Vagina (tissue), 2 donors: Measurements from ENCODE around the gene P3R3URF. TPM values are rescaled to one million over a fixed set of nuclear protein-coding genes. Genes with fewer than 3 reads are reported as not detected.
A peak's percentile ranks its signal among the peaks of the same experiment; 100 is the strongest.

ENCODE experiments used
- DNase-seq, 2 donors: peaks; one replicate each; pipeline ENCODE4 v3.0.0-alpha.2; 2017; ENCODE audit errors: extremely low spot score in 2 of 2
- H3K27ac ChIP-seq: fragments of 200-600 bp; sonication (generic); one replicate; pipeline ENCODE4 v1.5.1; 2019
- H3K27me3 ChIP-seq: fragments of 200-600 bp; sonication (generic); one replicate; pipeline ENCODE4 v1.5.1; 2019
- H3K36me3 ChIP-seq, 2 donors: fragments of 200-600 bp; sonication (generic); one replicate each; pipeline ENCODE4 v1.5.1; 2017 to 2019
- H3K4me1 ChIP-seq: fragments of 200-600 bp; sonication (generic); one replicate; pipeline ENCODE4 v1.5.1; 2019
- H3K4me3 ChIP-seq, 2 donors: fragments of 200-600 bp; sonication (generic); 1 replicate in 1 of 2; 2 replicates in 1 of 2; pipeline ENCODE4 v1.5.1; 2016 to 2019
- H3K9me3 ChIP-seq: fragments of 200-600 bp; sonication (generic); one replicate; pipeline ENCODE4 v1.5.1; 2019
- CTCF ChIP-seq, 3 experiments: fragments of 450-650 bp in 2 of 3; fragments of 200-600 bp in 1 of 3; sonication (generic) in 1 of 3; IDR thresholded peaks; one replicate each; pipeline ENCODE4 v1.5.1; 2017 to 2019; ENCODE audit warnings: antibody characterized with exemption in 3 of 3, mild to moderate bottlenecking in 2 of 3, moderate library complexity in 2 of 3
- POLR2A ChIP-seq, 2 donors: fragments of 450-650 bp; IDR thresholded peaks; one replicate each; pipeline ENCODE4 v1.6.1; 2017; ENCODE audit warnings: antibody characterized with exemption in 2 of 2, mild to moderate bottlenecking in 2 of 2, moderate library complexity in 2 of 2
- POLR2AphosphoS5 ChIP-seq, 2 donors: sonication (generic); formaldehyde crosslinking; IDR thresholded peaks; one replicate each; pipeline ENCODE4 v1.9.0; 2017; ENCODE audit warnings: antibody characterized with exemption in 2 of 2, mild to moderate bottlenecking in 2 of 2, low read depth in 1 of 2; ENCODE audit not compliant: insufficient read depth in 1 of 2
- intact Hi-C: fragments of 100-400 bp; cut with DNase I; formaldehyde crosslinking; loops from one replicate; pipeline ENCODE4 v1.15.1; 2023
- total RNA-seq: library from RNA; depleted of rRNA; stranded (reverse); fragments of >200 nt; gene quantifications from one replicate; pipeline ENCODE4 v1.2.3, GENCODE V29; 2016

P3R3URF gene
- total RNA-seq, 1 donor from 2014 or later, result not detected

DNA sequence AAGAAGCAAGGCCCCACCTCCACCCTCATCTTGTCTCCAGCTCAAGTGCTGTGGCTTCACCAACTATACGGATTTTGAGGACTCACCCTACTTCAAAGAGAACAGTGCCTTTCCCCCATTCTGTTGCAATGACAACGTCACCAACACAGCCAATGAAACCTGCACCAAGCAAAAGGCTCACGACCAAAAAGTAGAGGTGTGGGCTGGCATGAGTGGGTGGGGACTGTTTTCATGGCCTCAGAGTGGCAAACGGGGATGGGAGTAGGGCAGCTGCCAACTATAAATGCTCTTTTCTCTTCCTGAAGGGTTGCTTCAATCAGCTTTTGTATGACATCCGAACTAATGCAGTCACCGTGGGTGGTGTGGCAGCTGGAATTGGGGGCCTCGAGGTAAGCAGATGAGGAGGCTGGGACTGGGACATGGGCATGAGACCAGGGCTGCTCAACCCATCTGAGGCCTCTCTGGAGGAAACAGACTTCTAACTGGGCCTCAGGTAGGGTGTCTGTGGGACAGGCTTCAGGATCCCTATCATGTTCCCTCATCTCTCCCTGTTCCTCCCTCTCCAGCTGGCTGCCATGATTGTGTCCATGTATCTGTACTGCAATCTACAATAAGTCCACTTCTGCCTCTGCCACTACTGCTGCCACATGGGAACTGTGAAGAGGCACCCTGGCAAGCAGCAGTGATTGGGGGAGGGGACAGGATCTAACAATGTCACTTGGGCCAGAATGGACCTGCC is 8.8 kb upstream of the P3R3URF start:
- Histone ChIP-seq H3K27ac (peak overlapping the region; percentile 78), H3K4me1 (peaks cover 72% of the 10 kb centered on the region), H3K36me3 (no peaks in the 10 kb centered on the region), H3K27me3 (no peaks in the 10 kb centered on the region), H3K4me3 (no peak overlapping the region), H3K9me3 (no peaks in the 10 kb centered on the region)
- no peak for DNase-seq
- intact Hi-C loops, result no loop called here
- no peak for TF ChIP-seq POLR2AphosphoS5 (IDR thresholded peaks at IDR 0.05; ENCODE audit: insufficient read depth in 1 of 2, low read depth in 1 of 2)
- no peak for TF ChIP-seq CTCF (IDR thresholded peaks at IDR 0.05)
- TF ChIP-seq POLR2A (IDR thresholded peaks at IDR 0.05), result no peak

DNA sequence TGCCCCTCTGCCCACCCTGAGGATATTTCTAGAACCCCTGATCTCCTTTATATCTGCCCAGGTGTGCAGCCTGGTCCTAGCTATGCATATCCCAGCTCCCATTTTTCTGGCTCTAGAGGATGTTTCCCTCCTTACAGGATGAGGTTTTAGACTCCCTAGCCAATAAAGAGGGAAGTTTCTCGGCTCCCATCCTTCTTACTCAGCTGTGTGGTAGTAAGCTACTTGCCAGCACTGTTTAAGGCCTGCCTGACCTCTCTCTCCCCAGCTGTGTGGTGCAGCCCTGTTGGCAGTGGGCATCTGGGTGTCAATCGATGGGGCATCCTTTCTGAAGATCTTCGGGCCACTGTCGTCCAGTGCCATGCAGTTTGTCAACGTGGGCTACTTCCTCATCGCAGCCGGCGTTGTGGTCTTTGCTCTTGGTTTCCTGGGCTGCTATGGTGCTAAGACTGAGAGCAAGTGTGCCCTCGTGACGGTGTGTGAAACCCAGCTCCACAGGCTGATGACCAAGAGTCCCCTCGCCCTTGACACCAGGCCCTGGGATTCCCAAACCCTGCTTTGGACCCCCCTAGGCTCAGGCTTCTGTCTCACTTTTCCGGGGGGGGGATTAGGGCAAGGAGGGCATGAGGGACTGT is 7.8 kb upstream of the P3R3URF start:
- peaks cover 69% of the 10 kb centered on the region for H3K4me1 ChIP-seq
- TF ChIP-seq POLR2AphosphoS5 (IDR thresholded peaks at IDR 0.05; ENCODE audit: insufficient read depth in 1 of 2, low read depth in 1 of 2) (no peak), POLR2A (IDR thresholded peaks at IDR 0.05) (no peak), CTCF (IDR thresholded peaks at IDR 0.05) (no peak)
- no peak for DNase-seq
- H3K27ac ChIP-seq, result peak overlapping the region; percentile 78
- H3K4me3 ChIP-seq, result no peak overlapping the region
- intact Hi-C loops, result no loop called here
- no peaks in the 10 kb centered on the region for H3K36me3 ChIP-seq
- no peaks in the 10 kb centered on the region for H3K9me3 ChIP-seq
- no peaks in the 10 kb centered on the region for H3K27me3 ChIP-seq

DNA sequence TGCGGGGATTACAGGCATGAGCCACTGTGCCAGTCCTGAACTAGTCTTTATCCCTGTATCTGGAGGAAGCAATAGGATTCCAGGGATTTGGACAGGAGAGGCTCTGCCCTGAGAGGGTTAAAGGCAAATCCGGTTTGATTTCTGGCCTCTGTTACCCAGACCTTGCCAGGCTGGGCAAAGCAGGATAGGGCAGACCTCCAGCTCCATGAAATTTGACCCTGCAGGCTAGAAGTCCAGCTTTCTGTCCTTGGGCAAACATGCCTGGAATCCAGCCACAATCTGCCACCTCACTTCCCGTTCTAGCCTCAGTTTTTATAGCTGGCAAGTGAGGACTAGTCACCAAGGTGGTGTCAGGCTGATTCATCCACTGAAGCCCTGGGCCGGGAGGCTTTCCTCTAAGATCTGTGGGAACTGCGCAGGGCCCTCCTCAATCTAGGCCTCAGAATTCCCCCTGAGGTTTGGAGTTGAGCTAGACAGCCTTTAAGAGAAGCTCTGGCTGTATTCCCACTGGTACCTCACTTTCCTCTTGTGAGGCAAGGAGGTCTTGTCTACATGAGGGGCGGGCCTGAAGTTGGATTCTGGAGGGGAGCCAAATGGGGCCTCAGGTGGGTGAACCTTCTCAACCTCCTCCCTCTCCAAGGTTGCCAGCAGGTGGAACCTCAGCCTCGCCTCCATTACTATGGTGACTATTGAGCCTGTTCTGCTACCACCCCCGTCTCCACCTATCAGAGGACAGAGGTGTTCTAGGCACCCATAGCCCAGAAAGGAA is 7.0 kb upstream of the P3R3URF start:
- Histone ChIP-seq H3K4me3 (no peak overlapping the region), H3K36me3 (no peaks in the 10 kb centered on the region), H3K27me3 (no peaks in the 10 kb centered on the region), H3K4me1 (peaks cover 62% of the 10 kb centered on the region), H3K27ac (peak overlapping the region; percentile 78), H3K9me3 (no peaks in the 10 kb centered on the region)
- TF ChIP-seq CTCF (IDR thresholded peaks at IDR 0.05) (no peak), POLR2A (IDR thresholded peaks at IDR 0.05) (no peak), POLR2AphosphoS5 (IDR thresholded peaks at IDR 0.05; ENCODE audit: insufficient read depth in 1 of 2, low read depth in 1 of 2) (peak; percentile 36 to 83)
- DNase-seq, result no peak
- intact Hi-C loops, result no loop called here

GRCh38 chr1:46181343-46182260 is 5.3 kb upstream of the P3R3URF start:
- H3K9me3 ChIP-seq, result no peaks in the 10 kb centered on the region
- H3K4me1 ChIP-seq, result peaks cover 61% of the 10 kb centered on the region
- H3K27me3 ChIP-seq, result no peaks in the 10 kb centered on the region
- no peak for TF ChIP-seq CTCF (IDR thresholded peaks at IDR 0.05)
- TF ChIP-seq POLR2AphosphoS5 (IDR thresholded peaks at IDR 0.05; ENCODE audit: insufficient read depth in 1 of 2, low read depth in 1 of 2), result no peak
- peak overlapping the region; percentile 78 for H3K27ac ChIP-seq
- intact Hi-C loops, result loop anchor here (2.0 kb wide), 1 partner anchor 145 kb away; no protein-coding TSS in a partner anchor
- no peak for DNase-seq
- H3K36me3 ChIP-seq, result no peaks in the 10 kb centered on the region
- no peak overlapping the region for H3K4me3 ChIP-seq
